HFF-Myc (cell line): ENCODE results near the gene CD52.

Experiments
- DNase-seq: peaks from one replicate; pipeline ENCODE4 v3.0.0-alpha.2; 2011; ENCODE audit warnings: low read depth; ENCODE audit errors: extremely low read depth
- H3K4me3 ChIP-seq: replicated peaks from 2 replicates; pipeline ENCODE4 v1.5.1; 2011; ENCODE audit warnings: low read depth, mild to moderate bottlenecking, control low read depth, low read length
- TF ChIP-seq, protein P1 (sequence below): IDR thresholded peaks from 2 replicates; pipeline ENCODE4 v1.5.1; 2012; ENCODE audit warnings: mild to moderate bottlenecking, low read depth, low read length, control low read depth; ENCODE audit errors: missing control alignments

CD52 gene

DNA sequence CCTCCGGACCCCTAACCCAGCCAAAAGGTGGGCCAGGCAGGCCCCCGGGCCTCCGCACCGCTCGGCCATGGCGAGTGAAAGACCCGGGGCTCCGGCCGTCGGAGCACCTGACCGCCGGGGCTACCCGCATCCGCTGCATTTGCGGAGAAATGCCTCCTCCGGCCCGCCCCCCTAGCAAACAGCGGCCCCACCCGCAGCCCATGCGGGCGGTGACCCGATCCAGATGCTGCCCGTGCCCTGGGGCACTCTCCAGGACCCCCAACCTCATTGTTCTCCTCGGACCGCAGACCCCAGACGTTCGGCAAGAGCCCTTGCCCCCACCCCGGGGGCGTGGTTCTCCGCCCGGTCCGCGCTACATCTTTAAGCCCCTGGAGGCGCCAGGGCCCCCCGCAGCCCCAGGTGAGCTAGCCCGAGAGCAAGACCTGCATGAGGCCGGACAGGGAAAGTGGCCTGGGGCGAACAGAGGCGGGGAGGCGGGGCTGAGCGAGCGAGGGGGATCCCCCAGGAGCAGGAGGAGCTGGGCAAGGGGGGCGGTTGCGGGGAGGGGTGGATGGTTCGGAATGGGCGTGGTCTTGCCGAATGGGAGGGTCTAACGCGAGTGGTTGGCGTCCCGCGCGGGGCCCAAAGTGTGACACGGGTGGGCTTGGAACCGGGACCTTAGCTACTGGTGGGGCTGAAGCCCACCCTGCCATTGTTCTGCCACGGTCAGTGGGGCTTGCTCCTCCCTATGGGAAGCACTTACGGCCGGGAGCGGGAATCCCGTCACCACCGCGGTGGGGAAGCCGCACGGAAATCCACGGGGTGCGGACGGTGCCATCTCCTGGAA is 42.4 kb downstream of the CD52 start:
- no peak overlapping the region for H3K4me3 ChIP-seq
- DNase-seq = no peak
- TF ChIP-seq, protein P1, sequence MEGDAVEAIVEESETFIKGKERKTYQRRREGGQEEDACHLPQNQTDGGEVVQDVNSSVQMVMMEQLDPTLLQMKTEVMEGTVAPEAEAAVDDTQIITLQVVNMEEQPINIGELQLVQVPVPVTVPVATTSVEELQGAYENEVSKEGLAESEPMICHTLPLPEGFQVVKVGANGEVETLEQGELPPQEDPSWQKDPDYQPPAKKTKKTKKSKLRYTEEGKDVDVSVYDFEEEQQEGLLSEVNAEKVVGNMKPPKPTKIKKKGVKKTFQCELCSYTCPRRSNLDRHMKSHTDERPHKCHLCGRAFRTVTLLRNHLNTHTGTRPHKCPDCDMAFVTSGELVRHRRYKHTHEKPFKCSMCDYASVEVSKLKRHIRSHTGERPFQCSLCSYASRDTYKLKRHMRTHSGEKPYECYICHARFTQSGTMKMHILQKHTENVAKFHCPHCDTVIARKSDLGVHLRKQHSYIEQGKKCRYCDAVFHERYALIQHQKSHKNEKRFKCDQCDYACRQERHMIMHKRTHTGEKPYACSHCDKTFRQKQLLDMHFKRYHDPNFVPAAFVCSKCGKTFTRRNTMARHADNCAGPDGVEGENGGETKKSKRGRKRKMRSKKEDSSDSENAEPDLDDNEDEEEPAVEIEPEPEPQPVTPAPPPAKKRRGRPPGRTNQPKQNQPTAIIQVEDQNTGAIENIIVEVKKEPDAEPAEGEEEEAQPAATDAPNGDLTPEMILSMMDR = no peak

DNA sequence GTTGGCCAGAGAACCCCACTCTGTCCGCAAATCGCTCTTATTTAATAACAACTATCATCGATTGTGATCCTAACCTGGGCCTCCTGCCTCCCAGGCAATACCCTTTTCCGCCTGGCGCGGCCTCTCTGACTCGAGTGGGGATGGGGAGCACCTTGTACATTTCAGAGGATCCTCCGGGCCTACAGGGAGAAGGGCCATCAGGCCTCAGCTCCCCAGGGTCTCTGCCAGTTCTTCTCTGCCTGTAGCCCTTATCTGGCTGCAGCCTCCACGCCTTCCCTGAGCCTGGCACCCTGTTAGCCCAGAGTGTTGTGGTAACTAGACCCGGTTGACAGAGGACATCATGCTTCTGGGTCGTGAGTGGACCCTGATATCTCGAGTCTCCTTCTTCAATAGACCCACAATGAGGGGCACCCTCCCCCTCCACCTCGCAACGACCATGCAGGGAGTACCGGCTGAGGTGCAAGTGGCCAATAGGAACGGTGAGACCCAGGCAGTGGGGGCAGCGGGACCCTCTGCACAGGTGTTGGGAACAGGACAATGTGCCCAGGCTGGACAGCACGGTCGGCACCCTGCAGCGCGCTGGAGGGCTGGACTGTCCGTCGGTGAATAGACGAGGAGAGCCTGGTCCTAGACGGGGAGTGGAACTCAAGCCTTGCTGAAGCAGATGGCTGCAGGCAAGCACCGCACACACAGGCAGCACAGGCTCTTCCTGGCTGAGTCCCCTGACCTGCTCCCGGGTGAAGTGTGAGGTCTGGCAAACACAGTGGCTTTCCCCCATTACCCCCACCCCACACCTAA is 43.2 kb downstream of the CD52 start:
- TF ChIP-seq, protein P1 = no peak
- H3K4me3 ChIP-seq = no peak overlapping the region
- no peak for DNase-seq

DNA sequence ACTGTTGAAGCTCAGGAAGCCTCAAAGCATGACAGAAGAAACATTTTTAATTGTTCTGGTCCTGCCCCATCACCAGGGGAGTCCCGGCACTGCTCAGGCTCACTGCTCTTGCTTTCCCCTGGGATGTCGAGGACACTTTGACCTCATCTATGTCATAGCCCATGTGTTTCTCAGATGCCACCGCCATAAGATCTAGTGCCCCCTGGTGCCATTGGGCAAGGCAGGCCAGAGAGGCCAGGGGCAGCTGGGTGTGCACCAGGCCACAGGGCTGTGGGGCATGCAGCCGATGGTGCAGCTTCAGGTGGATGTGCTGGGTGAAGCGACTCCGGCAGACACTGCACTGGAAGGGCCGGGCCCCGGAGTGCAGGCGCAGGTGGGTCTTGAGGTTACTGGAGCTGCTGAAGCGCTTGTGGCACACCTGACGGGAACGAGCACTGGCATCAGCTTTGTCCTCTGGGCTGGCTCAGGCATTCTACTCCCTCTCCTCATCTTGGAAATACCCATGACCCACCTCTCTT is 43.9 kb downstream of the CD52 start:
- TF ChIP-seq, protein P1 = no peak
- no peak overlapping the region for H3K4me3 ChIP-seq
- no peak for DNase-seq

DNA sequence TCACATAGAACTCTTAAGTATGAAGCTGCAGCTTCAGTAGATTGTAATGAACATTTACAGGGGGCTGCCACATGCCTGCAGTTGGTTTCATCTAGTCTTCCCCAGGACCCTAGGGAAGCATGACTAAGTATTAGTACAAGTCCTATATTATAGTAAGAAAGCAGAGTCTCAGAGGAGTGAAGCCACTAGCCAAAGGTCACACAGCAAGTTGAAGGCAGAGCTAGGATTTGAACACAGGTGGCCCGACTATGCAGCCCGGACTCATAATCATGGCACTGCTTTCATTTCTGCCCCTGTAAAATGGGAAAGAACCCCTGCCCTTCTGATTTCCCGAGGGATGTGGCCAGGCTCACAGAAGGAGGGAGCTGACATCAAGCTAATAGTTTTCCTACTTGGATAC is 44.6 kb downstream of the CD52 start:
- TF ChIP-seq, protein P1 = no peak
- DNase-seq = no peak
- no peak overlapping the region for H3K4me3 ChIP-seq

DNA sequence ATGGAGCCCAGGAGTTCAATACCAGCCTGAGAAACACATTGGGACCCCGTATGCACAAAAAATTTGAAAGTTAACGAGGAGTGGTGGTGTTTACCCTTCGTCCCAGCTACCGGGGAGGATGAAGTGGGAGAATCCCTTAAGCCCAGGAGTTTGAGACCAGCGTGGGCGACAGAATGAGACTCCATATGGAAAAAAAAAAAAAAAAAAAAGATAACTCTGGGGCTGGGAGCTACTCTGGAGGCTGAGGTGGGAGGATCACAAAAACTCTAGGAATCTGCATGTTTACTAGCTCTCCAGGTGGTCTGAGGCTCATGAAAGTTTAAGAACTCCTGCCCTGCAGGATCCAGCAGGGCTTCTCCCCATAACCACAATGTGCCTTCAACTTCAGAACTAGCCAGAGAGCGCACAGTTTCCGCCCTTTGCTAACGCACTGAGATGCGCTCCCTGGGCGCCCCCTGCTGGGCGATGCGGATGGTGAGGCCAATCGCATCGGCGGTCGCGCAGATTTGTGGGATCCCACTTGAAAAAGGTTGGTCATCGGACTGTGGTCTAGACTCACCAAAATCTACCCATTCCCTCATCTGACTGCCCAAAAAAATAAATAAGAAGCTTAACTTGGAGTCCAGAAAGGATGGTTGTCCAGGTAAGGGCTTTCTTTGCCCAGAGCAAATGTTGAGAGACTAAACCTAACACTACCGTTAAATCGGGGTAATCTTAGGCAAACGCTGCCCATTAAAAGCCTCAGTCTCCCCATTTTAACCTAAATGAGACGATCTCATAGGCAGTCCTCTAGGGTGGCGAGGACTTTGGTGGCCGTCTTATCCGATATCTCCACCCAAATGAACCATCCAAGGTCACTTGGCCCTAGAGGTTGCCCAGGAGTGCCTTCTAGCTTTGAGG is 46.0 kb downstream of the CD52 start:
- TF ChIP-seq, protein P1 = peak; percentile 99
- DNase-seq = peak; percentile 54
- H3K4me3 ChIP-seq = no peak overlapping the region

DNA sequence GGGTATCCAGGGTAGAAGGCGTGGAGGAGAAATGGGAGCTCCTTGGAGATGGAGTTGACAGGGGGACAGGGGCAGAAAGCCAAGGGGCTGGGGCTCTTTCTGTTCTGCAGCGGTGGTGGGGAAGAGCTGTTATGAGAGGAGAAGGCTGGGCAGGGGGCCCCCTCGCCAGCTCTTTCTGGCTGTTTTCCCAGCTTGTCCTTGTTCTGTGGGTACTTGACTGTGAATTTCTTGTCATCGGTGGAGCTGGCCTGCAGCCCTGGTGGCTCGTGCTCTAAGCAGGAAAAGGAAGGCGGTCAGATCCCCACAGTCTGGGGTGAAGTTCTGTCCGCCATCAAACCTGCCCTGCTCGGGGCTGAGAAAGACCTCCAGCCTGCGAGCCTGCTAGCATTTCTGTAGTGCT is 47.2 kb downstream of the CD52 start:
- TF ChIP-seq, protein P1 = no peak
- DNase-seq = no peak
- H3K4me3 ChIP-seq = no peak overlapping the region
